Measurements from ENCODE around the gene RPL37. TPM values are rescaled to one million over a fixed set of nuclear protein-coding genes. Genes with fewer than 3 reads are reported as not detected.
A peak's percentile ranks its signal among the peaks of the same experiment; 100 is the strongest.
"Not testable (repeated sequence)": the region's sequence is repeated elsewhere in the genome, so short reads cannot be mapped to it uniquely, and the experiment has no call there.

Gene RPL37
- total RNA-seq, 2 experiments from 2014 or later = 2,148 to 2,239 TPM

DNA sequence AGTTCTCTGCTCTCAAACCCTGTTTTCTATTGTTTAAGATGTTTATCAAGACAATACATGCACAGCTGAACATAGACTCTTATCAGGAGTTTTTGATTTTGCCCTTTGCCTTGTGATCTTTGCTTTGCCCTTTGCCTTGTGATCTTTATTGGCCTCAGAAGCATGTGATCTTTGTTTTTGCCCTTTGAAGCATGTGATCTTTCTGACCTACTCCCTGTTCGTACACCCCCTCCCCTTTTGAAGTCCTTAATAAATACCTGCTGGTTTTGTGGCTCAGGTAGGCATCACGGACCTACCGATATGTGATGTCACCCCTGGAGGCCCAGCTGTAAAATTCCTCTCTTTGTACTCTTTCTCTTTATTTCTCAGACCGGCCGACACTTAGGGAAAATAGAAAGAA lies 30.0 kb upstream of the RPL37 start:
- H3K27me3 Mint-ChIP-seq (ENCODE audit: low read depth); intact Hi-C loops (cut with micrococcal nuclease); H3K4me3 Mint-ChIP-seq; H3K27ac Mint-ChIP-seq; H3K4me1 Mint-ChIP-seq (ENCODE audit: low read depth); H3K9me3 Mint-ChIP-seq; CTCF ChIA-PET; DNase-seq; H3K36me3 Mint-ChIP-seq (ENCODE audit: low read depth): not testable (repeated sequence)

GRCh38 chr5:40860711-40861110 lies 25.7 kb upstream of the RPL37 start:
- H3K4me1 Mint-ChIP-seq (ENCODE audit: low read depth) = no peaks in the 10 kb centered on the region
- CTCF ChIA-PET = interaction anchor here (0.5 kb wide), 1 partner anchor 1281 kb away, joined by 3 read pairs; no protein-coding TSS in a partner anchor
- no peak for DNase-seq

GRCh38 chr5:40853632-40854192 lies 18.7 kb upstream of the RPL37 start:
- H3K9me3 Mint-ChIP-seq = no peaks in the 10 kb centered on the region
- H3K27me3 Mint-ChIP-seq (ENCODE audit: low read depth) = no peaks in the 10 kb centered on the region
- H3K27ac Mint-ChIP-seq = no peak overlapping the region
- H3K4me3 Mint-ChIP-seq = no peak overlapping the region
- no peaks in the 10 kb centered on the region for H3K36me3 Mint-ChIP-seq (ENCODE audit: low read depth)
- CTCF ChIA-PET = no interaction called here
- DNase-seq = no peak
- intact Hi-C loops (cut with micrococcal nuclease) = no loop called here
- H3K4me1 Mint-ChIP-seq (ENCODE audit: low read depth) = no peaks in the 10 kb centered on the region

More at GRCh38 chr5:40860711-40861110, 25.7 kb upstream of the RPL37 start:
- Mint-ChIP-seq H3K27me3 (ENCODE audit: low read depth) (no peaks in the 10 kb centered on the region), H3K36me3 (ENCODE audit: low read depth) (no peaks in the 10 kb centered on the region), H3K27ac (no peak overlapping the region), H3K9me3 (peaks cover 7% of the 10 kb centered on the region), H3K4me3 (no peak overlapping the region)
- intact Hi-C loops (cut with micrococcal nuclease) = no loop called here

- intact Hi-C loops (cut with micrococcal nuclease) = no loop called here
- no peaks in the 10 kb centered on the region for H3K4me1 Mint-ChIP-seq (ENCODE audit: low read depth)
- DNase-seq = no peak
- CTCF ChIA-PET = no interaction called here
- H3K9me3 Mint-ChIP-seq = no peaks in the 10 kb centered on the region
- H3K36me3 Mint-ChIP-seq (ENCODE audit: low read depth) = no peaks in the 10 kb centered on the region
- H3K27me3 Mint-ChIP-seq (ENCODE audit: low read depth) = peaks cover 6% of the 10 kb centered on the region
- no peak overlapping the region for H3K27ac Mint-ChIP-seq
- no peak overlapping the region for H3K4me3 Mint-ChIP-seq
These were observed 12.5 kb upstream of the RPL37 start for GRCh38 chr5:40847525-40847924.

GRCh38 chr5:40846371-40846770 lies 11.3 kb upstream of the RPL37 start:
- H3K27me3 Mint-ChIP-seq (ENCODE audit: low read depth) = peaks cover 6% of the 10 kb centered on the region
- no peaks in the 10 kb centered on the region for H3K9me3 Mint-ChIP-seq
- H3K27ac Mint-ChIP-seq = no peak overlapping the region
- no peak for DNase-seq
- peaks cover 4% of the 10 kb centered on the region for H3K4me1 Mint-ChIP-seq (ENCODE audit: low read depth)
- CTCF ChIA-PET = no interaction called here
- intact Hi-C loops (cut with micrococcal nuclease) = no loop called here
- H3K36me3 Mint-ChIP-seq (ENCODE audit: low read depth) = no peaks in the 10 kb centered on the region
- H3K4me3 Mint-ChIP-seq = no peak overlapping the region

DNA sequence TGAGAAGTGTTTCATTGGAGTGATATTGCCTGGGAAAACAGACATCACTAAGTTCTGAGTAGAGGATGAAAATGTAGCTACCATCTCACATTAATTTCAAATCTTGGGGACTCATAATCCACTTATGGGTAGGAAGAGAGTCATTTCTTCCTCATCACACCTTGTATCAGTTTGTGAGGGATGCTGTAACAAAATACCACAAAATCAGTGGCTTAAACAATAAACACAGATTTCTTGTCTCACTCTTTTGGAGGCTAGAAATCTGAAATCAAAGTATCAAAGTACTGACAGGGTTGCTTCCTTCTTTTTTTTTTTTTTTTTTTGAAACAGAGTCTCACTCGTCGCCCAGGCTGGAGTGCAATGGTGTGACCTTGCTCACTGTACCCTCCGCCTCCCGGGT lies 9.5 kb upstream of the RPL37 start:
- Mint-ChIP-seq H3K27me3 (ENCODE audit: low read depth) (peaks cover 8% of the 10 kb centered on the region), H3K4me1 (ENCODE audit: low read depth) (peaks cover 6% of the 10 kb centered on the region), H3K4me3 (no peak overlapping the region), H3K27ac (no peak overlapping the region), H3K9me3 (no peaks in the 10 kb centered on the region), H3K36me3 (ENCODE audit: low read depth) (no peaks in the 10 kb centered on the region)
- intact Hi-C loops (cut with micrococcal nuclease) = loop anchor here (5.0 kb wide), 1 partner anchor 33 kb away; no protein-coding TSS in a partner anchor
- DNase-seq = no peak
- CTCF ChIA-PET = no interaction called here

DNA sequence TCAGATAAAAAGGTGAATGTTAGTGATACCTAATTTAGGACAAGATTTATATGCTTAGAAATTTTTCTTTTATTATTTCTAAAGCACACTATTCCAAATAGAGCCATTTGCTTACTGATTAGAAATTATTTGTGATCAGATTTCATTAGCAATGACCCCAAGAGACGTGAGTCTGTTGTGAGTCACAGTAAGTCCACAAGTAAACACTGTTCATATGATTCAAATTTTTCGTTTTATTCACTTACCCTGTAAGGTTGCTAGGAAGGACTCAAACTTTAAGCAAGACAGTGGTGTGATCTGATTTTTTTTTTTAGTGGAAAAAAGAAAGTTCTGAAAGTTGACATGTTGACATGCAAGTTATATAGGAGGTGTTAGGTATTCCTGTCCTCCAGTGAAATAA lies 7.3 kb upstream of the RPL37 start:
- peaks cover 11% of the 10 kb centered on the region for H3K4me1 Mint-ChIP-seq (ENCODE audit: low read depth)
- H3K27me3 Mint-ChIP-seq (ENCODE audit: low read depth) = peaks cover 8% of the 10 kb centered on the region
- H3K9me3 Mint-ChIP-seq = no peaks in the 10 kb centered on the region
- no peaks in the 10 kb centered on the region for H3K36me3 Mint-ChIP-seq (ENCODE audit: low read depth)
- CTCF ChIA-PET = interaction anchor here (0.9 to 1.0 kb wide), 2 partner anchors 9 to 37 kb away, joined by 3 to 4 read pairs; no protein-coding TSS in a partner anchor
- no peak overlapping the region for H3K4me3 Mint-ChIP-seq
- no peak for DNase-seq
- H3K27ac Mint-ChIP-seq = no peak overlapping the region
- intact Hi-C loops (cut with micrococcal nuclease) = loop anchor here (5.0 kb wide), 1 partner anchor 35 kb away; no protein-coding TSS in a partner anchor

GRCh38 chr5:40841068-40841805 lies 6.2 kb upstream of the RPL37 start, which contains the start of gene CARD6:
Gene CARD6 (plus strand): TSS chr5:40841367. CDS start chr5:40841383, 16 bp downstream.
- H3K36me3 Mint-ChIP-seq (ENCODE audit: low read depth) = no peaks in the 10 kb centered on the region
- CTCF ChIA-PET = interaction anchor here (0.9 kb wide), 1 partner anchor 38 kb away, joined by 3 read pairs; no protein-coding TSS in a partner anchor
- intact Hi-C loops (cut with micrococcal nuclease) = loop anchor here (5.0 kb wide), 1 partner anchor 36 kb away; no protein-coding TSS in a partner anchor

GRCh38 chr5:40838086-40838485 lies 3.1 kb upstream of the RPL37 start:
- peaks cover 26% of the 10 kb centered on the region for H3K4me1 Mint-ChIP-seq (ENCODE audit: low read depth)
- CTCF ChIA-PET = interaction anchor here (0.6 to 1.0 kb wide), 2 partner anchors 433 to 1124 kb away, joined by 3 to 4 read pairs; no protein-coding TSS in a partner anchor
- intact Hi-C loops (cut with micrococcal nuclease) = loop anchor here (5.0 to 10.0 kb wide), 2 partner anchors 261 to 1037 kb away; partner anchors contain the start of gene OXCT1
- peaks cover 20% of the 10 kb centered on the region for H3K36me3 Mint-ChIP-seq (ENCODE audit: low read depth)
- peaks cover 2% of the 10 kb centered on the region for H3K27me3 Mint-ChIP-seq (ENCODE audit: low read depth)
- no peak overlapping the region for H3K27ac Mint-ChIP-seq
- no peaks in the 10 kb centered on the region for H3K9me3 Mint-ChIP-seq
- H3K4me3 Mint-ChIP-seq = no peak overlapping the region
- no peak for DNase-seq

More at GRCh38 chr5:40841068-40841805, 6.2 kb upstream of the RPL37 start, which contains the start of gene CARD6:
- DNase-seq = no peak
- Mint-ChIP-seq H3K9me3 (no peaks in the 10 kb centered on the region), H3K27ac (peak within 1 kb of the TSS; percentile 77), H3K4me3 (peak within 1 kb of the TSS; percentile 76), H3K27me3 (ENCODE audit: low read depth) (peaks cover 8% of the 10 kb centered on the region), H3K4me1 (ENCODE audit: low read depth) (peaks cover 11% of the 10 kb centered on the region)

- Mint-ChIP-seq H3K4me3 (peak overlapping the region; percentile 100), H3K36me3 (ENCODE audit: low read depth) (peaks cover 55% of the 10 kb centered on the region), H3K27ac (peak overlapping the region; percentile 100), H3K4me1 (ENCODE audit: low read depth) (peaks cover 53% of the 10 kb centered on the region), H3K27me3 (ENCODE audit: low read depth) (no peaks in the 10 kb centered on the region), H3K9me3 (no peaks in the 10 kb centered on the region)
- DNase-seq = peak; percentile 24
- intact Hi-C loops (cut with micrococcal nuclease) = loop anchor here (2.0 to 10.0 kb wide), 6 partner anchors 156 to 1632 kb away; partner anchors contain the start of genes OXCT1 and PTGER4
- CTCF ChIA-PET = no interaction called here
These were observed 602 bp downstream of the RPL37 start for GRCh38 chr5:40834391-40834848.

DNA sequence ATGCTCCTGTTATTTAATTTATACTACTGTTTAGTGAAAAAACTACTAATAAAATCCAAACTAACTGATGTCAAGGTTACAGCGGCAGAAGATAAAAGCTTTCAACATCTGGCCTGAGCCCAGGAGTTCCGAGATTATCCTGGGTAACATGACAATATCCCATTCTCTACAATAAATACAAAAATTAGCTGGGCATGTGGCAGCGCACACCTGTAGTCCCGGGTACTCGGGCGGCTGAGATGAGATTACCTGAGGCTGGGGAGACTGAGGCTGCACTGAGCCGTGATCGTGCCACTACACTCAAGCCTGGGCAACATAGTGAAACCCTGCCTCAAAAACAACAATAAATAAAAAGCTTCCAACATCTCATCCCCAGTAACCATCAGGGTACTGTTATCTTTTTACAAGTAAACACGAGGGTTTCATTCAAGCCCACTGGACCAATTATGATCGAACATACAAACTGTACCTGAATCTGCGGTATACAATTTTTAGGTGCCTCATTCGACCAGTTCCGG lies 1.3 kb downstream of the RPL37 start:
- H3K9me3 Mint-ChIP-seq = no peaks in the 10 kb centered on the region
- H3K36me3 Mint-ChIP-seq (ENCODE audit: low read depth) = peaks cover 62% of the 10 kb centered on the region
- DNase-seq = no peak
- H3K4me1 Mint-ChIP-seq (ENCODE audit: low read depth) = peaks cover 59% of the 10 kb centered on the region
- CTCF ChIA-PET = interaction anchor here (1.1 to 1.2 kb wide), 2 partner anchors 36 to 45 kb away, joined by 3 to 5 read pairs; partner anchors contain the start of gene PRKAA1
- peak overlapping the region; percentile 100 for H3K4me3 Mint-ChIP-seq
- intact Hi-C loops (cut with micrococcal nuclease) = loop anchor here (2.0 to 10.0 kb wide), 6 partner anchors 155 to 1631 kb away; partner anchors contain the start of genes OXCT1 and PTGER4
- no peaks in the 10 kb centered on the region for H3K27me3 Mint-ChIP-seq (ENCODE audit: low read depth)
- peak overlapping the region; percentile 100 for H3K27ac Mint-ChIP-seq

DNA sequence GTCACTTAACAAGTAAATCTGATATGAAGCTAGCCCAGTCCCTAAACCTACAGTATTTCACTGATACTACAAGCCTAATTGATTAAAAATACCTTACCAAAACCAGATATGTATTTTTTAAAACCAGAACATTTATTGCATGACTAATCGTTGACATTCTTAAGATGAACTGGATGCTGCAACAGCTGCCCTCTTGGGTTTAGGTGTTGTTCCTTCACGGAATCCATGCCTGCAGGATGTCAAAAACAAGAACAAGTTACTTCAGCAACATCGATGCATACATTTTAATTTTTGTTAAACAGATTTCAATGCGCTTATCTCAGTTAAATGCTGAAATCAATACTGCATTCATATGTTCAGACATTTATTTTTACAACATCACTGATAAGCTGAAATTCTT lies 2.7 kb downstream of the RPL37 start:
- peaks cover 63% of the 10 kb centered on the region for H3K4me1 Mint-ChIP-seq (ENCODE audit: low read depth)
- intact Hi-C loops (cut with micrococcal nuclease) = loop anchor here (1.0 to 10.0 kb wide), 5 partner anchors 19 to 1630 kb away; partner anchors contain the start of gene OXCT1
- CTCF ChIA-PET = interaction anchor here (0.5 to 0.7 kb wide), 2 partner anchors 38 to 46 kb away, joined by 3 to 9 read pairs; no protein-coding TSS in a partner anchor
- peaks cover 76% of the 10 kb centered on the region for H3K36me3 Mint-ChIP-seq (ENCODE audit: low read depth)
- no peak for DNase-seq
- H3K4me3 Mint-ChIP-seq = peak overlapping the region; percentile 100
- no peaks in the 10 kb centered on the region for H3K9me3 Mint-ChIP-seq
- H3K27me3 Mint-ChIP-seq (ENCODE audit: low read depth) = no peaks in the 10 kb centered on the region
- peak overlapping the region; percentile 100 for H3K27ac Mint-ChIP-seq

All from activated naive CD4-positive, alpha-beta T cell treated with anti-CD3 and anti-CD28 coated beads for 36 hours (primary cell).